MV-4-11 (cell line): ENCODE measurements around the gene CLIC6.

Experiments
- DNase-seq: peaks from one replicate; lab custom pipeline; 2025; lab: John Stamatoyannopoulos, UW

CLIC6 gene

GRCh38 chr21:34668803-34669148 is at the start of gene CLIC6:
Gene CLIC6, plus strand, starts transcription at chr21:34668994. Its CDS starts 395 bp downstream, at chr21:34669389.
- DNase-seq: no peak

GRCh38 chr21:34619841-34620665 is 48.7 kb upstream of the CLIC6 start:
- DNase-seq: no peak

GRCh38 chr21:34621434-34622350 is 47.1 kb upstream of the CLIC6 start:
- DNase-seq: no peak

GRCh38 chr21:34623516-34623915 is 45.3 kb upstream of the CLIC6 start:
- peak; percentile 83 for DNase-seq

GRCh38 chr21:34625030-34625593 is 43.7 kb upstream of the CLIC6 start:
- no peak for DNase-seq

- no peak for DNase-seq
Measured at GRCh38 chr21:34626131-34626530, 42.7 kb upstream of the CLIC6 start.

GRCh38 chr21:34630536-34631143 is 38.2 kb upstream of the CLIC6 start:
- peak; percentile 58 for DNase-seq

- DNase-seq: no peak
Measured at GRCh38 chr21:34632498-34632897, 36.3 kb upstream of the CLIC6 start.

- DNase-seq: no peak
Measured at GRCh38 chr21:34635307-34635706, 33.5 kb upstream of the CLIC6 start.

- DNase-seq: no peak
Measured at GRCh38 chr21:34636961-34637360, 31.8 kb upstream of the CLIC6 start.

GRCh38 chr21:34639250-34639649 is 29.5 kb upstream of the CLIC6 start:
- DNase-seq: no peak

GRCh38 chr21:34639882-34640788 is 28.7 kb upstream of the CLIC6 start:
- DNase-seq: peak; percentile 22

GRCh38 chr21:34640858-34641257 is 27.9 kb upstream of the CLIC6 start:
- DNase-seq: no peak

GRCh38 chr21:34642211-34643075 is 26.4 kb upstream of the CLIC6 start:
- peak; percentile 57 for DNase-seq

GRCh38 chr21:34644825-34645224 is 24.0 kb upstream of the CLIC6 start:
- DNase-seq: no peak

- DNase-seq: no peak
Measured at GRCh38 chr21:34647555-34647954, 21.2 kb upstream of the CLIC6 start.

- DNase-seq: no peak
Measured at GRCh38 chr21:34648739-34649297, 20.0 kb upstream of the CLIC6 start.

GRCh38 chr21:34649400-34649799 is 19.4 kb upstream of the CLIC6 start:
- no peak for DNase-seq

GRCh38 chr21:34650861-34651431 is 17.8 kb upstream of the CLIC6 start:
- DNase-seq: no peak
